DND-41 (cell line): ENCODE results near the gene RNFT2.

Experiments used
- ATAC-seq: fragments of 200-7000 bp; cut with Tn5 transposase; 3 replicates; pipeline ENCODE4 v1.9.1; 2021; ENCODE audit warnings: low read depth; ENCODE audit not compliant: insufficient read depth
- DNase-seq: peaks from one replicate; pipeline ENCODE4 v3.0.0-alpha.2; 2020
- H2AFZ ChIP-seq: 2 replicates; pipeline ENCODE4 v1.6.0; 2012; ENCODE audit warnings: low read depth, low read length
- H3K27ac ChIP-seq: 2 replicates; pipeline ENCODE4 v1.5.1; 2012; ENCODE audit warnings: low read length, inconsistent platforms
- H3K27me3 ChIP-seq: fragments of 200-600 bp; sonication (generic); 2 replicates; pipeline ENCODE4 v1.6.0; 2012; ENCODE audit warnings: low read length, mild to moderate bottlenecking, inconsistent platforms; ENCODE audit not compliant: insufficient read depth, poor library complexity
- H3K36me3 ChIP-seq: 2 replicates; pipeline ENCODE4 v1.5.1; 2012; ENCODE audit warnings: low read length, inconsistent platforms; ENCODE audit not compliant: insufficient read depth
- H3K4me1 ChIP-seq: 2 replicates; pipeline ENCODE4 v1.5.1; 2012; ENCODE audit warnings: mild to moderate bottlenecking, low read length; ENCODE audit not compliant: insufficient read depth
- H3K4me2 ChIP-seq: 2 replicates; pipeline ENCODE4 v1.6.0; 2012; ENCODE audit warnings: mild to moderate bottlenecking, moderate library complexity, low read length, inconsistent platforms; ENCODE audit not compliant: insufficient read depth
- H3K4me3 ChIP-seq, 2 experiments: fragments of 200-600 bp in 1 of 2; shearing (Covaris generic) in 1 of 2; 2 replicates each; pipeline ENCODE4 v1.5.1; 2012 to 2016; ENCODE audit warnings: inconsistent platforms in 2 of 2, low read length in 2 of 2, mild to moderate bottlenecking in 2 of 2, low read depth in 1 of 2, moderate library complexity in 1 of 2
- H3K79me2 ChIP-seq: 2 replicates; pipeline ENCODE4 v1.6.0; 2012; ENCODE audit warnings: low read length, inconsistent platforms; ENCODE audit not compliant: insufficient read depth
- H3K9ac ChIP-seq: 2 replicates; pipeline ENCODE4 v1.6.0; 2012; ENCODE audit warnings: low read depth, mild to moderate bottlenecking, inconsistent platforms, low read length, moderate library complexity
- H3K9me3 ChIP-seq: 2 replicates; pipeline ENCODE4 v1.5.1; 2012; ENCODE audit warnings: low read length, moderate library complexity, mild to moderate bottlenecking, inconsistent platforms; ENCODE audit not compliant: insufficient read depth, severe bottlenecking
- H4K20me1 ChIP-seq: 2 replicates; pipeline ENCODE4 v1.6.0; 2012; ENCODE audit warnings: low read length; ENCODE audit not compliant: insufficient read depth
- EZH2 ChIP-seq: IDR thresholded peaks from 3 replicates; pipeline ENCODE4 v1.6.1; 2012; ENCODE audit warnings: borderline replicate concordance, low read depth, mild to moderate bottlenecking, moderate library complexity, low read length, inconsistent platforms; ENCODE audit not compliant: severe bottlenecking
- TF ChIP-seq, protein P1 (sequence below): IDR thresholded peaks from 2 replicates; pipeline ENCODE4 v1.5.1; 2012; ENCODE audit warnings: borderline replicate concordance, low read length, moderate library complexity, mild to moderate bottlenecking; ENCODE audit not compliant: poor library complexity, severe bottlenecking; ENCODE audit errors: extremely low read depth

RNFT2 gene

DNA sequence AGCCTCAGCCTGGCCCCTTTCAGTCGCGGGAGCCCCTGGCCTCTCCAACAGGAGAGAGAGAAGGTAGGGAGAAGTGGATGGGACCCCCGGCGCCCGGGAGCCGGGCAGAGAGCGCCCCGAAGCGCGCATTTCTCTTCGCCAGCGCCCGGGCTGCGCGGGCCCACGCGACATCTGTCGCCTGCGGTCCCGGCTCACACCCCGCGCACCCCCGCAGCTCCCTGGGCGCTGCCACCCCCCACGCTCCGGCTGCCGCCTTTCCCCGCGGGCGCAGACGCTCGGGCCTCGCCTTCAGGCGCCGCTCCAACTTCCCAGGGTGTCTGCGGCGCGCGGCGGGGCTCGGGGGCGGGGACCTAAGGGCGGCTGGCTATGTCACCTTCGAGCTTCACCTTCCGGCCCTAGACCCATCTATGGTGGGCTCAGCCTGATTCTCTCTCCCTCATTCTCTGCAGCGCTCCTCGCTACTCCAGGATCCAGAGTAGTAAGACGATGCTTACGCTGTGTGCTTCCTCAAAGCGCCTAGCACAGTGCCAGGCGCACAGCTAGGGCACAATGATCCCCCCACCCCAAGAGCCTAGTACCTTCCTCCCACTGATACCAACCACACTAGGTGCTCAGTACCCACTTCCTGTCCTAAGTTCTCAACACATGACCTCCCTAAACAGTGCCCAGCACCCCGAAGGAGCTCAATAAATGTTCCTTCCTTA, 141.5 kb downstream of the RNFT2 start:
- Histone ChIP-seq H3K4me1 (peaks cover 7% of the 10 kb centered on the region), H2AFZ (no peak overlapping the region), H3K9me3 (no peaks in the 10 kb centered on the region), H3K36me3 (no peaks in the 10 kb centered on the region), H4K20me1 (peaks cover 6% of the 10 kb centered on the region; the same call in 1 of the 2 replicates), H3K27ac (no peak overlapping the region), H3K27me3 (peaks cover 49% of the 10 kb centered on the region), H3K79me2 (no peaks in the 10 kb centered on the region), H3K4me3 (no peak overlapping the region), H3K4me2 (no peak overlapping the region), H3K9ac (no peak overlapping the region)
- 0 out of 3 replicates have a peak, but pooled peaks have one; percentile 12 for ATAC-seq
- TF ChIP-seq EZH2: no peak
- TF ChIP-seq, protein P1, sequence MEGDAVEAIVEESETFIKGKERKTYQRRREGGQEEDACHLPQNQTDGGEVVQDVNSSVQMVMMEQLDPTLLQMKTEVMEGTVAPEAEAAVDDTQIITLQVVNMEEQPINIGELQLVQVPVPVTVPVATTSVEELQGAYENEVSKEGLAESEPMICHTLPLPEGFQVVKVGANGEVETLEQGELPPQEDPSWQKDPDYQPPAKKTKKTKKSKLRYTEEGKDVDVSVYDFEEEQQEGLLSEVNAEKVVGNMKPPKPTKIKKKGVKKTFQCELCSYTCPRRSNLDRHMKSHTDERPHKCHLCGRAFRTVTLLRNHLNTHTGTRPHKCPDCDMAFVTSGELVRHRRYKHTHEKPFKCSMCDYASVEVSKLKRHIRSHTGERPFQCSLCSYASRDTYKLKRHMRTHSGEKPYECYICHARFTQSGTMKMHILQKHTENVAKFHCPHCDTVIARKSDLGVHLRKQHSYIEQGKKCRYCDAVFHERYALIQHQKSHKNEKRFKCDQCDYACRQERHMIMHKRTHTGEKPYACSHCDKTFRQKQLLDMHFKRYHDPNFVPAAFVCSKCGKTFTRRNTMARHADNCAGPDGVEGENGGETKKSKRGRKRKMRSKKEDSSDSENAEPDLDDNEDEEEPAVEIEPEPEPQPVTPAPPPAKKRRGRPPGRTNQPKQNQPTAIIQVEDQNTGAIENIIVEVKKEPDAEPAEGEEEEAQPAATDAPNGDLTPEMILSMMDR: no peak
- no peak for DNase-seq

DNA sequence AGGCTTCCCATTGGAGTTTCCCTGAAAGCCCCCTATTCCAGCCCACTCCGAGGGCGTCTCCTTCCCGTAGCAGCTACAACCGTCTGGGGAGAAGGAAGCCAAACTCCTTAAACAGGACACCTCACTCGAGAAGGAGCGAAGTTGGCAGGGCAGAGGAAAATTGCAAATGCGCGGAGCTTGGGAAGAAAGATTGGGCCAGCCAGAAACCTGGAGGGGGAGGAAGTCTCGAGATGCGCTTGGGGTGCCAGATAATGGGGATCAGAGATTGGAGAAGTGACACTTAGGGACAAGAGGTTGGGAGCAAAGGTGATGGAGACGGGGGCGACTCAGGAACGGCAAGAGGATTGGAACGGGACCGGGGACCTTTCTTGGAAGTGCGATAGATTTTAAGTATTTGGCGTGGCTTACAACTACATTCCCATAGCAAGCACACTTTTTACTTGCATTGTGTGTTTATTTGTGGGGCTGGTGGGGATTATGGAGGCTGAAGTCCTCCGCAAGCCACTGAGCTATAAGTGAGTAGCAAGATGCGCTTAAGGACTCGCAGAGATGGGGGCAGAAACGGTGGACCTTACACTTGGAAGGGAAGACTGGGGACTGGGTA, 142.2 kb downstream of the RNFT2 start:
- H3K27ac ChIP-seq: no peak overlapping the region
- no peaks in the 10 kb centered on the region for H3K36me3 ChIP-seq
- 0 out of 4 replicates have a peak overlapping the region, but pooled peaks of 1 of the 2 experiments have one; percentile 17 for H3K4me3 ChIP-seq
- peaks cover 7% of the 10 kb centered on the region for H3K4me1 ChIP-seq
- TF ChIP-seq, protein P1: no peak
- TF ChIP-seq EZH2: peak; percentile 59
- H3K9me3 ChIP-seq: no peaks in the 10 kb centered on the region
- H3K27me3 ChIP-seq: peaks cover 49% of the 10 kb centered on the region
- H3K9ac ChIP-seq: no peak overlapping the region
- no peaks in the 10 kb centered on the region for H3K79me2 ChIP-seq
- no peak for ATAC-seq
- no peak overlapping the region for H2AFZ ChIP-seq
- peak overlapping the region; percentile 46; the same call in 1 of the 2 replicates for H3K4me2 ChIP-seq
- no peak for DNase-seq
- H4K20me1 ChIP-seq: peaks cover 6% of the 10 kb centered on the region; the same call in 1 of the 2 replicates

DNA sequence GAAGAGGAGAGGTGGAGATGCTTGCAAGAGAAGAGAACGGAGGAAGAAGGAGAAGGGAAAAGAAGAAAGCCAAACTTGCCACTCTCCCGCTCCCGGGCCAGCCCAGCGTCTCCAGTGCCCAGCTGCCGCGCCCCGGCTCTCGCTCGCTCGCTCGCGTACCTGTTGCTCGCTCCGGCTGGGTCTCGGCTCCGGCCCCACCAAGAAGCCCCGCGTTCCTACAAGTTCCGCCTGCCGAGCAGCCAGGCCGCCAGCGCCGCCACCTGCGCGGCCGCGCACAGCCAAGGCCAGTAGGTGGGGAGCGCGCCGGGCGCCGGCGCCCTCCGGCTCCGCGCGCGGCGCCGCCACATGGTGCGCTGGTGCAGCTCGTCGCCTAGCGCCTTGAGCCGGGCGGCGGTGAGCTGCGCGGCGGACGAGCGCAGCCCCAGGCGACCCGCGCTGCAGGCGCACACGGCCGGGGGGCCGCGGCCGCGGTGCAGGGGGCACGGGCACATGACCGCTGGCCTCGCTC, 142.8 kb downstream of the RNFT2 start:
- H3K4me3 ChIP-seq: peak overlapping the region in 1 of 2 experiments; percentile 17; a peak in 1 of 4 replicates
- H3K9me3 ChIP-seq: no peaks in the 10 kb centered on the region
- H3K4me2 ChIP-seq: peak overlapping the region; percentile 46
- peaks cover 6% of the 10 kb centered on the region; the same call in 1 of the 2 replicates for H4K20me1 ChIP-seq
- H3K79me2 ChIP-seq: no peaks in the 10 kb centered on the region
- DNase-seq (no peak), ATAC-seq (peak; percentile 81)
- no peak overlapping the region for H3K27ac ChIP-seq
- no peaks in the 10 kb centered on the region for H3K36me3 ChIP-seq
- no peak overlapping the region for H3K9ac ChIP-seq
- peaks cover 7% of the 10 kb centered on the region for H3K4me1 ChIP-seq
- no peak overlapping the region for H2AFZ ChIP-seq
- TF ChIP-seq, protein P1: peak; percentile 15
- TF ChIP-seq EZH2: peak; percentile 18
- peaks cover 49% of the 10 kb centered on the region for H3K27me3 ChIP-seq
